ENCODE measurements around the gene ADD1.

ADD1 gene

DNA sequence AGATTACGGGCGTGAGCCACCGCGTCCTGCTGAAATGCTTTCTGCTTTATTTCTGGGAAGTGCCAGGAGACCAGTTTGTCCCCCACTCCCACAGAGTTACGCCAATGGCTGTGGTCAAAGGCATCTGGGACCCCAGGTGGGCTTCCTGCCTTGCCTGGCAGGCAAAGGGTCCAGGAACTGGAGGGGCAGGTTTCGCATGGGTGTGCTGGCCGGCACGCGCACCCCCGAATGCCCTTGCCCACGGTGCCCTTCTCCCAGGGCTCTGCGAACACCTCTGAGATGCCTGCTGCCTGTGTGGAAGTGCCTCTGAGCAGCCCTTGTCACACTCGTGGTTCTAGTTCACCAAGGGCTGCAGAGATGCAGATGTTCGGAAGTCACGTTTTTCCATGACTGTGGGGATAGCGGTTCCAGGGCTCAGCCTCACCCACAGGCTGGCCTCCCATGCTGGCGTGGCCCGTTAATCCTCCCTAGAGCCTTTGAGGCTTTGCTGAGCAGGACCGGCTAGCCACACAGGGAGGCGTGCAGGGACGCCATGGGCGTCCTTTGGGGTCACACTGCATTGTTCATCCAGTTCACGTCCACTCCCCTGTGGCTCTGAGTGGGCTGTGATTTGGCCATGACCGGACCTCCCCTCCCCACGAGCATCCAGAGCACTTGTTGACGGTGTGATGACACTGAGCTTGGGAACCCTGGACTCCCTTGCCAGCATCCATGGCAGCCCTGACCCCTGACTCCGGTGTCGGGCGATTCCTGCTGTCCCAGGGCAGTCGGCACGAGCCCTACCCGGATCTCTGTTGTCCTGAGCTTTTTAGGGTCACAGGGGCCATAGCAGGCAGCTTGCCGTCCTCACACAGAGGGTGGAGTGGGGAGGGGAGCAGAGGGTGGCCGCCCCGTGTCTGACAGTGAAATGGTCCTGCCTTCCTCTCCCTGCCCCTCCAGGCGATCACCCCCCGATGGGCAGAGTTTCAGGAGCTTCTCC, 12.7 kb upstream of the ADD1 start:
- Mint-ChIP-seq H3K4me3 (no peak overlapping the region), H3K9me3 (no peaks in the 10 kb centered on the region), H3K27ac (peak overlapping the region in 1 of 2 donors; percentile 46), H3K36me3 (ENCODE audit: insufficient read depth) (peaks cover 42% of the 10 kb centered on the region), H3K4me1 (ENCODE audit: low read depth in 2 of 2) (peaks cover 29 to 31% of the 10 kb centered on the region in 2 donors), H3K27me3 (no peaks in the 10 kb centered on the region)
- ATAC-seq (replicated peaks) (no peak), DNase-seq (no peak)

DNA sequence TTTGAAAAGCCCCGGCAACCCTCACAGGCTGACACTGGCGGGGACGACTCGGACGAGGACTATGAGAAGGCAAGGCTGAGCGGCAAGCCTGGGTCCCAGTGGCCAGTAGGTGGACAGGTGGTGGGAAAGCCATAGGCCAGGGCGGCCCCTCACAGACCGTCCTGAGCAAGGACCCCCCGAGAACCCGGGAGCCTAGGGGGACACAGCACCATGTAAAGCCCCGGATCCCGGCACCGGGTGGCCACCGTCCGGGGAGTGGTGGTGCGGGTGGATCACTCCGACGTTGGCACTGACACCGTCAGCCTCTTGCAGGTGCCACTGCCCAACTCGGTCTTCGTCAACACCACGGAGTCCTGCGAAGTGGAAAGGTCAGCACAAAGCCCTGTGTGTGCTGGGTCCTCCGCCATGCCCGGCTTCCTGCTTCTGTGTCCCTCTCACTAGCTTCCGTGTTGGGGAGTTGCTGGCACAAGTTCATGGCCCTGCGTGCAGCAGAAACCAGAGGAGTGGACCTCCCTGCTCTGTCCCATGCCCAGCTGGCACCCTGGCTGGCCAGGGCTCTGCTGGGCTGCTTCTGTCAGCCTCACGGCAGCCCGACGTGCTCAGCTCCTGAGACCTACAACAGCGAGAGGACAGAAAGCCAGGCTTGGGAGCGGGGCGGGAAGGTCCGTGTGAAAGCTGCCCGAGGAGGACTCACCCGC, 11.9 kb upstream of the ADD1 start:
- Mint-ChIP-seq H3K4me3 (no peak overlapping the region), H3K27me3 (no peaks in the 10 kb centered on the region), H3K27ac (peak overlapping the region in 1 of 2 donors; percentile 85), H3K9me3 (no peaks in the 10 kb centered on the region), H3K36me3 (ENCODE audit: insufficient read depth) (peaks cover 39% of the 10 kb centered on the region), H3K4me1 (ENCODE audit: low read depth in 2 of 2) (peaks cover 27 to 36% of the 10 kb centered on the region in 2 donors)
- no peak for ATAC-seq (replicated peaks)
- no peak for DNase-seq

DNA sequence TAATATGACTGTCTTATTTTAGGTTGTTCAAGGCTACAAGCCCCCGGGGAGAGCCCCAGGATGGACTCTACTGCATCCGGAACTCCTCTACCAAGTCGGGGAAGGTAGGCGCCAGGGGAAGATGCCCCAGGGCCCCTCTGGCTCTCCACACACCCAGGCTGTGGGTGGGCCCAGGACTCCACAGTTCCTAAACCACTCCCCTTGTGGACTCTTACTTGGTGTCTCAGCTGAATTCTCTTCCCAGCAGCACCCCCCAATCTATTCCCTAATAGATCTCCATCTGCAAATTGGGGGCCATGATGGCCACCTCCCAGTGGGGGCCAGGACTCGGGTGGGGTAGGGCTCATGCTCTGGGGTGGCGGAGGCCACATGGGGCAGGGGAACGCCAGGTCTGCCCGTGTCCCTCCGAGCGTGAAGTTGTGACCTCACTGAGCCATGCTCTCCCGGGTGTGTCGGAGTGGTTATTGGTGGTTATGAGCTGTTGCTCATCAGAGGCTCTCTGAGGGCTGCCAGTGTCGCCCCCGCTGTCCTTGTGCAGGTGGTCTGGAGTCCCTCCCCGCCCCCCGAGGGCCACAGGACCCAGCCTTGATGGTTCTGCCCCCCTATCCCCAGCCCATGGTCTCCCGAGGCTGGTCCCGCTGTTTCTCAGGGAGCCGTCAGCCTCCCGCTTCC, 11.2 kb upstream of the ADD1 start:
- Mint-ChIP-seq H3K36me3 (ENCODE audit: insufficient read depth) (peaks cover 40% of the 10 kb centered on the region), H3K4me1 (ENCODE audit: low read depth in 2 of 2) (peaks cover 34 to 43% of the 10 kb centered on the region in 2 donors), H3K9me3 (no peaks in the 10 kb centered on the region), H3K27ac (peak overlapping the region; percentile 74 to 85), H3K27me3 (no peaks in the 10 kb centered on the region), H3K4me3 (no peak overlapping the region)
- no peak for DNase-seq
- no peak for ATAC-seq (replicated peaks)

DNA sequence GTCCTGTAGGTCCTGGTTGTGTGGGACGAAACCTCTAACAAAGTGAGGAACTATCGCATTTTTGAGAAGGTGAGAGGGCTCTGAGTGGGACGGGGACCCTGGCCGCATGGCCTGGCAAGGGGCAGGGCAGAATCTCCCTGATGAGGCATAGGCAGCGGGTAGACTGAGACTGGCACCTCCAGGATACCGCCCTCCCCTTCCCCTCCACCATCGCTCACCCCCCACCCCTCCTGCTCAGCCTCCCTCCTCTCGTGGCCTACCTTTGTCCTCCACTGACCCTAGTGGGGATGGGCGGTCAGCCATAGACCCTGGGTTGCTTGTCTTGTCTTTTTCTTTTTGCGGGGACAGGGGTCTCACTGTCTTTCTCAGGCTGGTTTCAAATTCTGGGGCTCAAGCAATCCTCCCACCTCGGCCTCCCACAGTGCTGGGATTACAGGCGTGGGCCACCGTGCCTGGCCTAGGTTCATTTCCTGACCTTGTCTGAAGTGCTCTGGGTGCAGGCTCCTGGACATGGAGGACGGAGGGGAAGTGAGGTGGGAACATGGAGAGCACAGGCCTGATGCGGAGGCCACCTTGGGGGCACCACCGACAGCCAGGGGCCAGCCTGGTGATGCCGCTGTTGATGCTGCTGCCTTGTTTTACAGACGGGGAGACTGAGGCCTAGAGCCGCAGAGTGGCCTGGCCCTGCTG, 10.5 kb upstream of the ADD1 start:
- Mint-ChIP-seq H3K4me1 (ENCODE audit: low read depth in 2 of 2) (peaks cover 39 to 49% of the 10 kb centered on the region in 2 donors), H3K27me3 (no peaks in the 10 kb centered on the region), H3K4me3 (no peak overlapping the region), H3K36me3 (ENCODE audit: insufficient read depth) (peaks cover 40% of the 10 kb centered on the region), H3K9me3 (no peaks in the 10 kb centered on the region), H3K27ac (peak overlapping the region; percentile 74 to 85)
- ATAC-seq (replicated peaks) (no peak), DNase-seq (no peak)

DNA sequence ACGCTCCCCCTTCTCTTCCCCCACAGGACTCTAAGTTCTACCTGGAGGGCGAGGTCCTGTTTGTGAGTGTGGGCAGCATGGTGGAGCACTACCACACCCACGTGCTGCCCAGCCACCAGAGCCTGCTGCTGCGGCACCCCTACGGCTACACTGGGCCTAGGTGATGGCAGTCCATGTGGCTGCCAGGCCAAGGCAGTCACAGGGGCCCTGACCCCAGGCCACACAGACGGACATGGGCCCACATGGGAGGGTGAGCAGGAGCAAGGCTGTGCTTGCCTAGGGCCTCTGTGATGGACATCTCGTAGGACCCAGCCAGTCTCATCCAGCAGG, 10.0 kb upstream of the ADD1 start:
- Mint-ChIP-seq H3K27me3 (no peaks in the 10 kb centered on the region), H3K4me1 (ENCODE audit: low read depth in 2 of 2) (peaks cover 41 to 50% of the 10 kb centered on the region in 2 donors), H3K27ac (peak overlapping the region; percentile 74 to 85), H3K9me3 (no peaks in the 10 kb centered on the region), H3K36me3 (ENCODE audit: insufficient read depth) (peaks cover 40% of the 10 kb centered on the region), H3K4me3 (no peak overlapping the region)
- DNase-seq (no peak), ATAC-seq (replicated peaks) (no peak)

DNA sequence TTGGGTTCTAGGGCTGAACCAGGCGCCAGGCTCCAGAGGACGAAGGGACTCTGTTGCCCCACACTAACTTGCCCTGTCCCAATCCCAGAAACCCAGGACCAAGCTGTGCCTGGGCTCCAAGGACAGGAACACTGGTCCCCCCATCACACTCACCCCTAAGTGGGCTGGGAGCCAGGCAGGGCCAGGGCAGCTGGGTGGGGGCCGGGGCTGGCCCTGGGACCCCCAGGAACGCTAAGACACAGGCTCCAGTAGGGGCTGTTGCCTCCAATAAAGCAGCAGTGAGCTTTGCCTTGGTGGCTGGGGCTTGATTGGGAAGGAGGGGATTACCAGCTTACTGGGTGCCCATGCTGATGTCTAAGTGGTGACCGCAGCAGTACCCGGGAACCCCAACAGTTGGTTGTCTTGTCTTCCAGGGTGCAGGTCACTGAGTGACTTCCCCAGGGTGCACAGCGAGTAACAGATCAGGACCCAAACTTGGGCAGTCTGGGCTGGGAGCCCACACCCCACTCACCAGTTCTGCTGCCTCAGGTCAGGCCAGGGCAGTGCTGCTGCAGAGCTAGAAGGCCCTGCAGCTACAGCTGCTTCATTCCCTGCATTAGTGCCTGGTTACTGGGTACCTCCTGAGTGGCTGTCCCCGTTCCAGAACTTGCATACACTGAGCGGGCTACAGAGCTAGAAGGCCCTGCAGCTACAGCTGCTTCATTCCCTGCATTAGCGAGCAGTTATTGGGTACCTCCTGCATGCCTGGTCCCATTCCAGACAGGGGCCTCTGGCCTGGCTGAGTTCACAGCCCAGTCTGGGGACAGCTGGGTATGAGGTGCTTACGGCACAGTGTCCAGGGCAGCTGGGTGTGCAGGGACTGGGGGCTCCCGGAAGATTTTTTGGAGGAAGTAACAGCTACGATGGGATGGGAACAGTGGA, 9.4 kb upstream of the ADD1 start:
- Mint-ChIP-seq H3K36me3 (ENCODE audit: insufficient read depth) (peaks cover 45% of the 10 kb centered on the region), H3K9me3 (no peaks in the 10 kb centered on the region), H3K27ac (peak overlapping the region; percentile 88 to 94), H3K4me1 (ENCODE audit: low read depth in 2 of 2) (peaks cover 42 to 53% of the 10 kb centered on the region in 2 donors), H3K27me3 (no peaks in the 10 kb centered on the region), H3K4me3 (peak overlapping the region; percentile 66 to 85)
- ATAC-seq (replicated peaks) (no peak), DNase-seq (no peak)

DNA sequence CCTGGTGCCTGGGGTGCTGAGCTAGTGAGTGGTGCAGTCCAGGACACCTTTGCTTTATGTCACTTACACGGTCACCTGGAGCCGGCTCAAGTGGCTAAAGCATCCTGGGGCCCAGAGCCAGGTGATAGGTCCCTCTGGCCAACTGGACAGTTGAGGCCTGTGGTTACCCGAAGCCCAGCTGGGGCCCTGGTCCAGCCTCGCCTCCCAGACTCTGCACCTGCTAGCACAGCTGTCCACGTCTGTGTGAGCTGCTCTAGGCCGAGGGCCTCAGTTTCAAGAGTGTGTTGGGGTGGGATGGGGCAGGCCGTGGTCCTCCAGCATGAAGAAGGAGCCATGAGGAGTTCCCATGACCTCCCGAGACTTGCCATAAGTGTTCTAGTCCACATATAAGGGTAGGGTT, 7.7 kb upstream of the ADD1 start:
- H3K9me3 Mint-ChIP-seq: peaks cover 0 to 5% of the 10 kb centered on the region in 2 donors
- H3K36me3 Mint-ChIP-seq (ENCODE audit: insufficient read depth): peaks cover 35% of the 10 kb centered on the region
- H3K27me3 Mint-ChIP-seq: no peaks in the 10 kb centered on the region
- DNase-seq (no peak), ATAC-seq (replicated peaks) (no peak)
- peak overlapping the region; percentile 66 to 85 for H3K4me3 Mint-ChIP-seq
- H3K27ac Mint-ChIP-seq: peak overlapping the region; percentile 88 to 94
- H3K4me1 Mint-ChIP-seq (ENCODE audit: low read depth in 2 of 2): peaks cover 51 to 58% of the 10 kb centered on the region in 2 donors

DNA sequence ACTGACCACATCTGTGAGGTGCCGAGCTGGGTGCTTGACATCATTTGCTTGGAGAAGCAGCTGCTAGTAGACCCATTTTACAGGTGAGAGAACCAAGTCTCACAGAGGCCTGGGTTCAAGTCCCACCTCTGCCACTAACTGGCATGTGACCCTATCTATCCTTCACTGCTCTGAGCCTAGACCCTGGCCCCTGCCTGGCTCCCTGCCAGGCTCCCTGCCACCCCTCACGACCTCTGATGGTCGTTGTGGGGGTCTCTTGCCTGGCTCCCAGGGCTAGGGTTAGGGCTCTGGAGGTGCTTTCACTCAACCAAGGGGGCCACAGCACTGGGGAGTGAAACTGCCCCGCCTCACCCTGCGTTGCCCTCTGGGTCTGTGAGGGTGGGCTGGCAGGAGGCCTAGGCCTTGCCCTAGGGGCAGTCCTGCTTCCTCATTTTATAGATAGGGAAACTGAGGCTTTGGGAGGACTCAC, 7.2 kb upstream of the ADD1 start:
- ATAC-seq (replicated peaks) (no peak), DNase-seq (no peak)
- H3K27me3 Mint-ChIP-seq: no peaks in the 10 kb centered on the region
- H3K4me1 Mint-ChIP-seq (ENCODE audit: low read depth in 2 of 2): peaks cover 51 to 59% of the 10 kb centered on the region in 2 donors
- peak overlapping the region; percentile 49 to 94 for H3K27ac Mint-ChIP-seq
- H3K4me3 Mint-ChIP-seq: peak overlapping the region; percentile 61 to 85
- H3K36me3 Mint-ChIP-seq (ENCODE audit: insufficient read depth): peaks cover 35% of the 10 kb centered on the region
- H3K9me3 Mint-ChIP-seq: peaks cover 0 to 8% of the 10 kb centered on the region in 2 donors

DNA sequence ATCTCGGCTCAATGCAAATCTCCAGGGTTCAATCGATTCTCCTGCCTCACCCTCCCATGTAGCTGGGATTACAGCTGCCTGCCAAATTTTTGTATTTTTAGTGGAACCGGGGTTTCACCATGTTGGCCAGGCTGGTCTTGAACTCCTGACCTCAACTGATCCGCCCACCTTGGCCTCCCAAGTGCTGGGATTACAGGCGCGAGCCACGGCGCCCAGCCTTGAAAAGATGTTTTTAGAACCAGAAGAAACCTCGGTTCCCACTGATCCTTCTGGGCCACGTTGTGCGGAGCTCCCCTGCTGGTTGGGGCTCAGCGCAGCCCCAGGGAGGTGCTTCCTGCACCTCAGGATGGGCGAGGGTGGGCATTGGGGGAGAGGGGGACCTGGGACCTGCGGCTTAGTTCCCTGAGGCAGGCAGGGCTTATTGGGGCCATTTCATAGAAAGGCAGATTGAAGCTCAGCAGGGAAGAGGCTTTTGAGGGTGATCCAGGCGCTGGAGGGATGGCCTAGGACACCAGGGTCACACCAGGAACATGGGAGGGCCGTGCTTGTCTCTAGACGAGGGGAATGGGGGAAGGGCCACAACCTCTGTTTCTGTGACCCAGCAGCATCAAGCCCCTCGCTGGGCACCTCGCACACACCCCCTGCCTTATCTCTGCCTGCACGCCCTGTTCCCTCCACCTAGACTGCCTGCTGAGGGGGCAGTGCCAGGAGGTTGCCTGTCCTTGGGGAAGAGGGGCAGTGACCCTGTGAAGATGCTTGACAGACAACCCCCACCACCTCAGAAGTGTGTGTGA, 6.3 kb upstream of the ADD1 start:
- ATAC-seq (replicated peaks) (no peak), DNase-seq (no peak)
- peak overlapping the region; percentile 61 to 85 for H3K4me3 Mint-ChIP-seq
- peak overlapping the region; percentile 11 to 94 for H3K27ac Mint-ChIP-seq
- peaks cover 30% of the 10 kb centered on the region for H3K36me3 Mint-ChIP-seq (ENCODE audit: insufficient read depth)
- peaks cover 0 to 8% of the 10 kb centered on the region in 2 donors for H3K9me3 Mint-ChIP-seq
- H3K4me1 Mint-ChIP-seq (ENCODE audit: low read depth in 2 of 2): peaks cover 55 to 61% of the 10 kb centered on the region in 2 donors
- no peaks in the 10 kb centered on the region for H3K27me3 Mint-ChIP-seq

DNA sequence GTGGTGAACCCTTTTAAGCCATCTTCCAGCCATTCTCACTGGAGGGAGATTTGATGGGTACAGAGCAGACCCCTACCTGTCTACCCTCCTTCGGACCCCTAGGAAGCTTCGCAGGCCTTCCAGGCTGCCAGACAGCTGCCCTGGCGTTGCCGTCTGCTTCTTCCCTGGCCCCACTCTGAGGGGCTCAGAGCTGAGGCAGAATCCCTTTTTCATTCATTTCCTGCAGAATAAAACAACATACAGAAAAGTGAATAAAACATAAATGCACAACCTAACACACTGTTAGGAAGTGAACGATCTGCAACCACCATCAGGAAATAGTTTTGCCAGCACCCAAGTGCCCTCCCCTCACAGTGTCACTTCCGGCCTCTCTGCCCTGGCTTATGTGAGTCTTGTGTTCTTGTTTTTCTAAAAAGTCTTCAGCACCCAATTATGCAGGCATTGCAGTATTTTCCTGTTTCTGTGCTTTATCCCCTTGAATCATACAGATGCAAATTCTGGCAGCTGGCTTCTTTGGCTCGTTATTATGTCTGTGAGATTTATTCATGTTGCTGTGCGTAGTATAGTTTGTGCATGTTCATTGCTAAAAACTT, 5.6 kb upstream of the ADD1 start:
- H3K4me3 Mint-ChIP-seq: peak overlapping the region; percentile 61 to 85
- H3K27ac Mint-ChIP-seq: peak overlapping the region; percentile 11 to 94
- peak; percentile 92 for ATAC-seq (replicated peaks)
- no peaks in the 10 kb centered on the region for H3K27me3 Mint-ChIP-seq
- peaks cover 24% of the 10 kb centered on the region for H3K36me3 Mint-ChIP-seq (ENCODE audit: insufficient read depth)
- DNase-seq: peak; percentile 67 to 73 (median 68)
- H3K9me3 Mint-ChIP-seq: peaks cover 0 to 8% of the 10 kb centered on the region in 2 donors
- H3K4me1 Mint-ChIP-seq (ENCODE audit: low read depth in 2 of 2): peaks cover 62 to 66% of the 10 kb centered on the region in 2 donors

DNA sequence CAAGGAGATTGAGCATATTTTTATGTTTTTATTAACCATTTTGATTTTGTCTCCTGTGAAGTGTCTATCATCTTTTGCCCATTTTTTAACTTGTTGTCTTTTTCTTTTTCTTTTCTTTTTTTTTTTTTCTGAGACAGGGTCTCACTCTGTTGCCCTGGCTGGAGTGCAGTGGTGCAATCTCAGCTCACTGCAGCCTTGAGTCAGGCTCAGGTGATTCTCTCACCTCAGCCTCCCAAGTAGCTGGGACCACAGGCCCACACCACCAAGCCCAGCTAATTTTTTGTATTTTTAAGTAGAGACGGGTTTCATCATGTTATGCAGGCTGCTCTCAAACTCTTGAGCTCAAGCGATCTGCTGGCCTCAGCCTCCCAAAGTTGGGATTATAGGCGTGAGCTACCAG, 4.6 kb upstream of the ADD1 start:
- H3K4me3 Mint-ChIP-seq: peak overlapping the region; percentile 61 to 85

More for the DNA sequence above, 4.6 kb upstream of the ADD1 start:
- Mint-ChIP-seq H3K9me3 (peaks cover 0 to 8% of the 10 kb centered on the region in 2 donors), H3K36me3 (ENCODE audit: insufficient read depth) (peaks cover 33% of the 10 kb centered on the region), H3K27me3 (no peaks in the 10 kb centered on the region), H3K27ac (peak overlapping the region; percentile 22 to 94), H3K4me1 (ENCODE audit: low read depth in 2 of 2) (peaks cover 62 to 65% of the 10 kb centered on the region in 2 donors)
- ATAC-seq (replicated peaks): no peak
- DNase-seq: no peak
